H1 (cell line): ENCODE data around the gene FOXO1. TPM values are rescaled to one million over a fixed set of nuclear protein-coding genes. Genes with fewer than 3 reads are reported as not detected.

Experiments used
- BRCA1 ChIP-seq: IDR thresholded peaks from 2 replicates; pipeline ENCODE4 v1.6.1; 2012; ENCODE audit warnings: low read depth, low read length, improper control_type of control experiment
- CBX5 ChIP-seq: fragments of 300-800, 300-1000 bp; sonication (generic); IDR thresholded peaks from 2 replicates; pipeline ENCODE4 v1.7.1; 2016; ENCODE audit warnings: antibody characterized with exemption, low read length, low read depth
- CHD2 ChIP-seq: IDR thresholded peaks from 2 replicates; pipeline ENCODE4 v1.6.1; 2012; ENCODE audit warnings: low read length, improper control_type of control experiment
- EGR1 ChIP-seq: IDR thresholded peaks from 2 replicates; pipeline ENCODE4 v1.6.1; 2011; ENCODE audit warnings: low read depth, low read length, borderline replicate concordance
- SIX5 ChIP-seq: IDR thresholded peaks from 2 replicates; pipeline ENCODE4 v1.6.1; 2011; ENCODE audit warnings: mild to moderate bottlenecking, low read depth, low read length
- TBP ChIP-seq: IDR thresholded peaks from 2 replicates; pipeline ENCODE4 v1.6.1; 2011; ENCODE audit warnings: low read depth, low read length, improper control_type of control experiment
- ZNF274 ChIP-seq: IDR thresholded peaks from 2 replicates; pipeline ENCODE4 v1.7.0; 2012; ENCODE audit warnings: low read length, borderline replicate concordance; ENCODE audit errors: extremely low read depth
- polyA plus RNA-seq, 7 experiments: library from polyadenylated mRNA; depleted of rRNA in 3 of 7; stranded (reverse) in 5 of 7; unstranded in 2 of 7; fragments of >200 nt in 5 of 7; fragments of 200-250 nt in 2 of 7; gene quantifications; 1 replicate in 5 of 7; 2 replicates in 1 of 7; 4 replicates in 1 of 7; pipeline versions ENCODE4 v1.2.1 to v1.2.3, GENCODE V29; 2011 to 2013; ENCODE audit warnings: missing spikeins in 2 of 7, mixed read lengths in 2 of 7
- total RNA-seq: library from RNA; stranded (reverse); fragmentation: NEBNext Ultra II Directional; extraction: Animal tissue kit (Norgen Biotek cat#: 25700); gene quantifications from 2 replicates; pipeline ENCODE4 v1.2.1, GENCODE V29; 2021
- TF ChIP-seq, protein P1 (sequence below): fragments of 300-600 bp; sonication (generic); IDR thresholded peaks from 2 replicates; pipeline ENCODE4 v1.7.1; 2012; ENCODE audit warnings: low read length, moderate library complexity, mild to moderate bottlenecking, inconsistent platforms; ENCODE audit not compliant: insufficient replicate concordance

Gene FOXO1
- total and polyA plus RNA-seq, 2 of the 8 experiments (the other 6 are each of a cell fraction or from before 2014, with no cell fraction given), result 35.3 to 56.9 TPM

- TF ChIP-seq, protein P1, sequence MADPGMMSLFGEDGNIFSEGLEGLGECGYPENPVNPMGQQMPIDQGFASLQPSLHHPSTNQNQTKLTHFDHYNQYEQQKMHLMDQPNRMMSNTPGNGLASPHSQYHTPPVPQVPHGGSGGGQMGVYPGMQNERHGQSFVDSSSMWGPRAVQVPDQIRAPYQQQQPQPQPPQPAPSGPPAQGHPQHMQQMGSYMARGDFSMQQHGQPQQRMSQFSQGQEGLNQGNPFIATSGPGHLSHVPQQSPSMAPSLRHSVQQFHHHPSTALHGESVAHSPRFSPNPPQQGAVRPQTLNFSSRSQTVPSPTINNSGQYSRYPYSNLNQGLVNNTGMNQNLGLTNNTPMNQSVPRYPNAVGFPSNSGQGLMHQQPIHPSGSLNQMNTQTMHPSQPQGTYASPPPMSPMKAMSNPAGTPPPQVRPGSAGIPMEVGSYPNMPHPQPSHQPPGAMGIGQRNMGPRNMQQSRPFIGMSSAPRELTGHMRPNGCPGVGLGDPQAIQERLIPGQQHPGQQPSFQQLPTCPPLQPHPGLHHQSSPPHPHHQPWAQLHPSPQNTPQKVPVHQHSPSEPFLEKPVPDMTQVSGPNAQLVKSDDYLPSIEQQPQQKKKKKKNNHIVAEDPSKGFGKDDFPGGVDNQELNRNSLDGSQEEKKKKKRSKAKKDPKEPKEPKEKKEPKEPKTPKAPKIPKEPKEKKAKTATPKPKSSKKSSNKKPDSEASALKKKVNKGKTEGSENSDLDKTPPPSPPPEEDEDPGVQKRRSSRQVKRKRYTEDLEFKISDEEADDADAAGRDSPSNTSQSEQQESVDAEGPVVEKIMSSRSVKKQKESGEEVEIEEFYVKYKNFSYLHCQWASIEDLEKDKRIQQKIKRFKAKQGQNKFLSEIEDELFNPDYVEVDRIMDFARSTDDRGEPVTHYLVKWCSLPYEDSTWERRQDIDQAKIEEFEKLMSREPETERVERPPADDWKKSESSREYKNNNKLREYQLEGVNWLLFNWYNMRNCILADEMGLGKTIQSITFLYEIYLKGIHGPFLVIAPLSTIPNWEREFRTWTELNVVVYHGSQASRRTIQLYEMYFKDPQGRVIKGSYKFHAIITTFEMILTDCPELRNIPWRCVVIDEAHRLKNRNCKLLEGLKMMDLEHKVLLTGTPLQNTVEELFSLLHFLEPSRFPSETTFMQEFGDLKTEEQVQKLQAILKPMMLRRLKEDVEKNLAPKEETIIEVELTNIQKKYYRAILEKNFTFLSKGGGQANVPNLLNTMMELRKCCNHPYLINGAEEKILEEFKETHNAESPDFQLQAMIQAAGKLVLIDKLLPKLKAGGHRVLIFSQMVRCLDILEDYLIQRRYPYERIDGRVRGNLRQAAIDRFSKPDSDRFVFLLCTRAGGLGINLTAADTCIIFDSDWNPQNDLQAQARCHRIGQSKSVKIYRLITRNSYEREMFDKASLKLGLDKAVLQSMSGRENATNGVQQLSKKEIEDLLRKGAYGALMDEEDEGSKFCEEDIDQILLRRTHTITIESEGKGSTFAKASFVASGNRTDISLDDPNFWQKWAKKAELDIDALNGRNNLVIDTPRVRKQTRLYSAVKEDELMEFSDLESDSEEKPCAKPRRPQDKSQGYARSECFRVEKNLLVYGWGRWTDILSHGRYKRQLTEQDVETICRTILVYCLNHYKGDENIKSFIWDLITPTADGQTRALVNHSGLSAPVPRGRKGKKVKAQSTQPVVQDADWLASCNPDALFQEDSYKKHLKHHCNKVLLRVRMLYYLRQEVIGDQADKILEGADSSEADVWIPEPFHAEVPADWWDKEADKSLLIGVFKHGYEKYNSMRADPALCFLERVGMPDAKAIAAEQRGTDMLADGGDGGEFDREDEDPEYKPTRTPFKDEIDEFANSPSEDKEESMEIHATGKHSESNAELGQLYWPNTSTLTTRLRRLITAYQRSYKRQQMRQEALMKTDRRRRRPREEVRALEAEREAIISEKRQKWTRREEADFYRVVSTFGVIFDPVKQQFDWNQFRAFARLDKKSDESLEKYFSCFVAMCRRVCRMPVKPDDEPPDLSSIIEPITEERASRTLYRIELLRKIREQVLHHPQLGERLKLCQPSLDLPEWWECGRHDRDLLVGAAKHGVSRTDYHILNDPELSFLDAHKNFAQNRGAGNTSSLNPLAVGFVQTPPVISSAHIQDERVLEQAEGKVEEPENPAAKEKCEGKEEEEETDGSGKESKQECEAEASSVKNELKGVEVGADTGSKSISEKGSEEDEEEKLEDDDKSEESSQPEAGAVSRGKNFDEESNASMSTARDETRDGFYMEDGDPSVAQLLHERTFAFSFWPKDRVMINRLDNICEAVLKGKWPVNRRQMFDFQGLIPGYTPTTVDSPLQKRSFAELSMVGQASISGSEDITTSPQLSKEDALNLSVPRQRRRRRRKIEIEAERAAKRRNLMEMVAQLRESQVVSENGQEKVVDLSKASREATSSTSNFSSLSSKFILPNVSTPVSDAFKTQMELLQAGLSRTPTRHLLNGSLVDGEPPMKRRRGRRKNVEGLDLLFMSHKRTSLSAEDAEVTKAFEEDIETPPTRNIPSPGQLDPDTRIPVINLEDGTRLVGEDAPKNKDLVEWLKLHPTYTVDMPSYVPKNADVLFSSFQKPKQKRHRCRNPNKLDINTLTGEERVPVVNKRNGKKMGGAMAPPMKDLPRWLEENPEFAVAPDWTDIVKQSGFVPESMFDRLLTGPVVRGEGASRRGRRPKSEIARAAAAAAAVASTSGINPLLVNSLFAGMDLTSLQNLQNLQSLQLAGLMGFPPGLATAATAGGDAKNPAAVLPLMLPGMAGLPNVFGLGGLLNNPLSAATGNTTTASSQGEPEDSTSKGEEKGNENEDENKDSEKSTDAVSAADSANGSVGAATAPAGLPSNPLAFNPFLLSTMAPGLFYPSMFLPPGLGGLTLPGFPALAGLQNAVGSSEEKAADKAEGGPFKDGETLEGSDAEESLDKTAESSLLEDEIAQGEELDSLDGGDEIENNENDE, result no peak
- TF ChIP-seq EGR1 (no peak), TBP (no peak), CBX5 (no peak), ZNF274 (no peak), SIX5 (no peak), CHD2 (no peak), BRCA1 (no peak)
These were observed 9.1 kb downstream of the FOXO1 start (continued) for GRCh38 chr13:40657307-40657706.
